HG03460 (cell line): ENCODE measurements around the gene ARHGEF39.

Source experiments
- ATAC-seq: cut with Tn5 transposase; IDR thresholded peaks from one replicate; pipeline ENCODE4 v1.9.1; 2021; ENCODE audit not compliant: unreplicated experiment

Gene ARHGEF39

GRCh38 chr9:35691757-35692301 is 26.8 kb upstream of the ARHGEF39 start:
- no peak for ATAC-seq

GRCh38 chr9:35691334-35691650 is 26.3 kb upstream of the ARHGEF39 start:
- no peak for ATAC-seq

GRCh38 chr9:35690614-35691333 is 25.8 kb upstream of the ARHGEF39 start:
- no peak for ATAC-seq

GRCh38 chr9:35690294-35690613 is 25.3 kb upstream of the ARHGEF39 start:
- ATAC-seq, result no peak

GRCh38 chr9:35689542-35690293 is 24.7 kb upstream of the ARHGEF39 start, which contains the start of gene TPM2:
Gene TPM2 (minus strand): TSS chr9:35689925. CDS start chr9:35689817, 108 bp downstream.
- ATAC-seq, result no peak

GRCh38 chr9:35688558-35689541 is 23.9 kb upstream of the ARHGEF39 start:
- ATAC-seq, result no peak

GRCh38 chr9:35687972-35688557 is 23.1 kb upstream of the ARHGEF39 start:
- no peak for ATAC-seq

GRCh38 chr9:35687306-35687705 is 22.3 kb upstream of the ARHGEF39 start:
- no peak for ATAC-seq

GRCh38 chr9:35686222-35687203 is 21.5 kb upstream of the ARHGEF39 start:
- no peak for ATAC-seq

GRCh38 chr9:35685506-35685905 is 20.5 kb upstream of the ARHGEF39 start:
- no peak for ATAC-seq

- no peak for ATAC-seq
Observed at GRCh38 chr9:35684921-35685320, 19.9 kb upstream of the ARHGEF39 start.

- no peak for ATAC-seq
Observed at GRCh38 chr9:35683323-35683722, 18.3 kb upstream of the ARHGEF39 start.

GRCh38 chr9:35682520-35683315 is 17.7 kb upstream of the ARHGEF39 start:
- ATAC-seq, result no peak

- no peak for ATAC-seq
Observed at GRCh38 chr9:35682051-35682450, 17.1 kb upstream of the ARHGEF39 start.

GRCh38 chr9:35681341-35682002 is 16.5 kb upstream of the ARHGEF39 start:
- ATAC-seq, result no peak

- ATAC-seq, result no peak
Observed at GRCh38 chr9:35680331-35681105, 15.5 kb upstream of the ARHGEF39 start.

GRCh38 chr9:35679766-35680330 is 14.9 kb upstream of the ARHGEF39 start:
- no peak for ATAC-seq
